Gastrocnemius medialis (tissue), 4 donors: Measurements from ENCODE around the gene KIF5A.

Experiments used
- CTCF ChIP-seq, 5 experiments: fragments of 450-650 bp in 3 of 5; fragments of 200-600 bp in 2 of 5; sonication (generic) in 2 of 5; IDR thresholded peaks in 4 of 5; conservative IDR thresholded peaks in 1 of 5; 1 replicate in 4 of 5; 2 replicates in 1 of 5; pipeline ENCODE4 v1.5.1; 2016 to 2019; ENCODE audit warnings: antibody characterized with exemption in 5 of 5, mild to moderate bottlenecking in 3 of 5, moderate library complexity in 3 of 5
- POLR2A ChIP-seq, 2 donors: fragments of 450-650 bp; IDR thresholded peaks; one replicate each; pipeline ENCODE4 v1.6.1; 2017; ENCODE audit warnings: antibody characterized with exemption in 2 of 2, mild to moderate bottlenecking in 2 of 2, moderate library complexity in 2 of 2

- TF ChIP-seq CTCF (IDR thresholded peaks at IDR 0.05 in 4 of 5, conservative IDR thresholded peaks at IDR 0.05 in 1 of 5) (no peak), POLR2A (IDR thresholded peaks at IDR 0.05) (no peak)
Measured at GRCh38 chr12:57581802-57582201, 32.0 kb downstream of the KIF5A start.
